Epithelial cell of esophagus (primary cell): ENCODE measurements around the gene ITGA1.
"Not testable (repeated sequence)": the region's sequence is repeated elsewhere in the genome, so short reads cannot be mapped to it uniquely, and the experiment has no call there.

Experiments used
- DNase-seq: peaks from one replicate; pipeline ENCODE4 v3.0.0; 2010; ENCODE audit warnings: low read depth
- H3K4me3 ChIP-seq: 2 replicates; pipeline ENCODE4 v1.5.1; 2011; ENCODE audit warnings: mild to moderate bottlenecking, low read length, control low read depth
- TF ChIP-seq, protein P1 (sequence below): IDR thresholded peaks from 2 replicates; pipeline ENCODE4 v1.5.1; 2011; ENCODE audit warnings: low read depth, mild to moderate bottlenecking, low read length, control low read depth, inconsistent platforms; ENCODE audit not compliant: insufficient read depth; ENCODE audit errors: missing control alignments

Gene ITGA1

DNA sequence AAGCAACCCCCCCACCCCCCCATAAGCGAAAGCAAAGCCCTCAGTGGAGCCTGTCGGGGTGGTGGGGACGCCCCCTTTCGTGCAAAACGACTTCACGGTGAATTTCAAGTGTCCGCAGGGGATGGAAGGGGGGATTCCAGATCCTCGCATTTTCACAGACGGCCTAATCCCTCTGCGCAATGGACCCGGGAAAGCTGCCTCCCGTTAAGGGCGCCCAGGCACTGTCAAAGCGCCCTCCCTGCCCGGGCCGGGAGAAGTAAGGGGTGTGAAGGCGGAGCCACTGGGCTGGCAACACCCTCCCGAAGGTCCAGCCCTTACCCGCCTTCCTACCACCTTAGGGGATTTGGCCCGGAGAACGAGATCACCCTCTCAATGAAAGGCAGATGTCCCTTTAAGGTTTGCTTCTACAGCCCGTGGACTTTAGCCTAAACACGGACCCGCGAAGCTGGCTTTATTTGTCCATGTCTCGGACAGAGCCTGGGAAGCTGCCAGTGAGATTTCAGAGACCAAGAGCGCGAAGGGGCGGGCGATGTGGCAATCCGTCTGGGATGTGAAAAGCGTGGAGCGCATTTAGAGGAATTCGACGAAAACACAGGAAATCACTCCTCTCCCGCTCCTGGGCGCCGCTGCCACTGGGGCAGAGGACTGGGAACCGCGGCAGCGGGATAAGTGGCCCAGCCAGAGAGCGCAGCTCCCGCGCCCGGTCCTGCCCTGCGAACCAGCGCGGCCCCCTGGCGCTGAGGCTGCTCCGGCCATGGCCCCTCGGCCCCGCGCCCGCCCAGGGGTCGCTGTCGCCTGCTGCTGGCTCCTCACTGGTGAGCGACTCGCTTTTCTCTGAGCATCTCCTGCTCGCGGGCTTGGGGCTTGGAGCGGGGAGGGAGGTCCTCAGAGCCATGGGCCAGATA, at the start of gene ITGA1, which contains the start of gene PELO:
TSS of gene ITGA1 (plus strand) at position 317 of the 905 bp plus-strand sequence. CDS start at position 755, 438 bp downstream.
TSS of gene PELO (plus strand) at position 317 of the 905 bp plus-strand sequence. CDS start 12,479 bp downstream, outside the sequence.
- DNase-seq, result peak; percentile 63
- TF ChIP-seq, protein P1, sequence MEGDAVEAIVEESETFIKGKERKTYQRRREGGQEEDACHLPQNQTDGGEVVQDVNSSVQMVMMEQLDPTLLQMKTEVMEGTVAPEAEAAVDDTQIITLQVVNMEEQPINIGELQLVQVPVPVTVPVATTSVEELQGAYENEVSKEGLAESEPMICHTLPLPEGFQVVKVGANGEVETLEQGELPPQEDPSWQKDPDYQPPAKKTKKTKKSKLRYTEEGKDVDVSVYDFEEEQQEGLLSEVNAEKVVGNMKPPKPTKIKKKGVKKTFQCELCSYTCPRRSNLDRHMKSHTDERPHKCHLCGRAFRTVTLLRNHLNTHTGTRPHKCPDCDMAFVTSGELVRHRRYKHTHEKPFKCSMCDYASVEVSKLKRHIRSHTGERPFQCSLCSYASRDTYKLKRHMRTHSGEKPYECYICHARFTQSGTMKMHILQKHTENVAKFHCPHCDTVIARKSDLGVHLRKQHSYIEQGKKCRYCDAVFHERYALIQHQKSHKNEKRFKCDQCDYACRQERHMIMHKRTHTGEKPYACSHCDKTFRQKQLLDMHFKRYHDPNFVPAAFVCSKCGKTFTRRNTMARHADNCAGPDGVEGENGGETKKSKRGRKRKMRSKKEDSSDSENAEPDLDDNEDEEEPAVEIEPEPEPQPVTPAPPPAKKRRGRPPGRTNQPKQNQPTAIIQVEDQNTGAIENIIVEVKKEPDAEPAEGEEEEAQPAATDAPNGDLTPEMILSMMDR, result no peak
- peak within 1 kb of the TSS; percentile 58 for H3K4me3 ChIP-seq

DNA sequence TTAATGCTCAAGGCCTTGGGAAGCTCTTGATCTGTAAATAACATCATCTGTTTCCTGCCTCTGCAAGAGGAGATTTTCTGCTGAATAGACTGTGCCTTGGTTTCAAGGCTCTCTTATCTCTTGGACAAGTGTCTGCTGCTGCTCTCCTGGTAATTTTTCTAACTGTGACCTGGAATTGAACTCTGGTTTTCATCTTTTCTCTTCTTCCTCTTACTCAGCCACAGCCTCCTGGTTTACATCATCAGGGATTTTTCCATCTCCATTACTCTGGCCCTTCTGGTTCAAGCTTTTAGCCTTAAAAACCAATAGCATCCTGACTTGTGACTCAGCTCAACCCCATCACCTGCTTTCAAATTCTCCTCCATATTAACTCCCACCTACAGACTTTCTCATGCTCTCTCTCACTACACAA, 49.6 kb upstream of the ITGA1 start:
- DNase-seq, result no peak
- H3K4me3 ChIP-seq, result no peak overlapping the region
- TF ChIP-seq, protein P1, result no peak

DNA sequence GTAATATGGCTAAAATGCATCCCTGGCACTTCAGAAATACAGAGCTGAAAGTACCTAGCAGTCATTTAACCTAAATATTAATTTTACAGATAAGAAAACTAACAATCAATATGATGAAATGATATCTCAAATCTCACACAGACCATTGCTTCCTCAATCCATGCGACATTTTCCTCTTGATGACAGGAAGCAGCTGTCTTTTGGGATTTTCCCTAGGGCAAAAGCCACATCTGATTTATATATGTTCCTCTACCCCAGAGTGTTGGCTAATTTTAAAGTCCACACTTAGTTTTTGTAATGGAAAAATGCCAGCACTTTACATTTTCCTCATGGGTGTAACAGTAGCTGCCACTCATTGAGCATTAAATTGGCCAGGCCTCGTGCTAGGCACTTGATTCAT, 47.7 kb upstream of the ITGA1 start:
- DNase-seq, result no peak
- H3K4me3 ChIP-seq, result no peak overlapping the region
- TF ChIP-seq, protein P1, result no peak

DNA sequence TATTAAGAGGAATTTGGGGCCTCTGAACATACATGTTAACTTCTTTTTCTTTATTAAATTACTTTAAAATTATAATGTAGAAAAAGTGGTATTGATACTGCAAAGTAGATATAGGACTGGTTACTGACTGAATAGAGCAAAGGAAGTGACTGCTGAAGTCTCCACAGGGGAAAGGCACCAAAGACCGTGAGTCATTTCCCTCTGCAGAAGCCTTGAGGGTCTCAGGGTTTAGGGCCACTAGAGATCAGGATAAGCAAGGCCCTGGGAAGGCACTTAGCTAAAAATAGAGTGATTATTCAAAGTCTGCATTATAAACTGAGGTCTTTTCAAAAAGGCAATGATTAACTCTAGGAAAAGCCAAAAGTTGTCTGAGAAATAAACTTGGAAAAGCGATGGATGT, 44.7 kb upstream of the ITGA1 start:
- TF ChIP-seq, protein P1, result no peak
- DNase-seq, result no peak
- H3K4me3 ChIP-seq, result no peak overlapping the region

DNA sequence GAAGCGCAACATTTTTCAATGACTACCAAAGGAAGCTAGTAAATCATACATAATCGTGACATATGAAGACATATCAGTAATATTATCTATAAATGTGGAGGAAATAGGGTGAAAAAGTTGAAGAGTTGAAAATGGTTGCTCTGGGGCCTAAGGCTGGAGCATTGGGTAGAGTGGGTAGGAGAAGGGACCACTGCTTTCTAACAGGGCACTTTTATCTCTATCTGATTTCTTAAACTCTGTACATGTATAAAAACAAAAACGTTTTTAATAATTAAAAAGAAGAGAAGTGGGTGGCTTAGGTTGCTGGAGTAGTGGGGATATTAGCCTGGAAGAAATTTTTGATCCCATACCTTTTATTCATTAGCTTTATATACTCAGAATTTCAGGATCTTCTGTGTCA, 44.2 kb upstream of the ITGA1 start:
- DNase-seq, result no peak
- TF ChIP-seq, protein P1, result no peak
- H3K4me3 ChIP-seq, result no peak overlapping the region

DNA sequence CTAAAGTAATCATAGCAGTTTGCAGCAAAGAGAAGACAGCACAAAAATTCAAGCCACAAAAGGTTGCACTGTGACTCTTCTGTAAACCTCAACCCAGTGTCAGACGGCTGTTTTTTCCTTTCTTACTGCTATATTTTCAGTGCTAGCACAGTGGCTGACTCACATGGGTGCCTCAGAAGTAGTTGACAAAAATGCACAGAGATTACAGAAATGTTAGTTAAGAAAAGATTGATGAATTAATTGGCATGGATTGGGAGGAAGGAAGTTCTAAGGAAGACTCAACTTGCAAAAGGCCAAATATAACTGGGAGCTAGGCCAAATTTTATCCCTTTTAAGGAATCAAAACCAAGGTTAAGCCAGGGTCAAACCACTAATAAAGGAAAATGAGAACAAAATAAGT, 43.7 kb upstream of the ITGA1 start:
- TF ChIP-seq, protein P1, result no peak
- peak; percentile 6 for DNase-seq

DNA sequence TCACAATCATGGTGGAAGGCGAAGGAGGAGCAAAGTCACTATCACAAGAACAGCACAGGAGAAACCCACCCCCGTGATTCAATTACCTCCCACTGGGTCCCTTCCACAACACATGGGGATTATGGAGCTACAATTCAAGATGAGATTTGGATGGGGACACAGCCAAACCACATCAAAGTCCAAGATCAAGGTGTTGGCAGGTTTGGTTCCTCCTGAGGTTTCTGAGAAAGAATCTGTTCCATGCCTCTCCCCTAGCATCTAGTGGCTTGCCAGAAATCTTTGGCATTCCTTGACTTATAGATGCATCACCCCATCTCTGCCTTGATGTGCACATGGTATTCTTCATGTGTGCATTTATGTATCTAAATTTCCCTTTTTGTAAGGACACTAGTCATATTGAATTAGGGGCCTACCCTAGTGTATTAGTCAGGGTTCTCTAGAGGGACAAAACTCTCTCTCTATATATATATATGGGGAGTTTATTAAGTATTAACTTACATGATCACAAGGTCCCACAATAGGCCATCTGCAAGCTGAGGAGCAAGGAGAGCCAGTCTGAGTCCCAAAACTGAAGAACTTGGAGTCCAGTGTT, 42.8 kb upstream of the ITGA1 start:
- not testable (repeated sequence) for DNase-seq

More for the DNA sequence above, 43.7 kb upstream of the ITGA1 start:
- H3K4me3 ChIP-seq, result no peak overlapping the region

More for the DNA sequence above, 42.8 kb upstream of the ITGA1 start:
- H3K4me3 ChIP-seq, result not testable (repeated sequence)
